MM.1S (cell line): ENCODE measurements around the gene LCP2.

Experiments
- DNase-seq: peaks from one replicate; pipeline ENCODE4 v3.0.0-alpha.2; 2015
- H2AFZ ChIP-seq: fragments of 300-600 bp; sonication (generic); 2 replicates; pipeline ENCODE4 v1.6.0; 2016; ENCODE audit warnings: antibody characterized with exemption, low read length
- H3F3A ChIP-seq: fragments of 300-600 bp; sonication (generic); 2 replicates; pipeline ENCODE4 v1.6.1; 2016; ENCODE audit warnings: mild to moderate bottlenecking, antibody characterized with exemption, low read length, moderate library complexity, mixed read lengths; ENCODE audit not compliant: insufficient read depth
- H3K27ac ChIP-seq: fragments of 300-600 bp; sonication (generic); 2 replicates; pipeline ENCODE4 v1.5.1; 2016; ENCODE audit warnings: mild to moderate bottlenecking, low read length
- H3K27me3 ChIP-seq: fragments of 300-600 bp; sonication (generic); replicated peaks from 2 replicates; pipeline ENCODE4 v1.6.0; 2016; ENCODE audit warnings: low read length; ENCODE audit not compliant: insufficient read depth
- H3K36me3 ChIP-seq: fragments of 300-600 bp; sonication (generic); replicated peaks from 2 replicates; pipeline ENCODE4 v1.6.1; 2016; ENCODE audit warnings: mild to moderate bottlenecking, low read length, mixed read lengths; ENCODE audit not compliant: insufficient read depth
- H3K4me1 ChIP-seq: fragments of 300-600 bp; sonication (generic); 2 replicates; pipeline ENCODE4 v1.6.1; 2016; ENCODE audit warnings: low read length, mixed read lengths
- H3K4me2 ChIP-seq: fragments of 300-600 bp; sonication (generic); 2 replicates; pipeline ENCODE4 v1.6.0; 2016; ENCODE audit warnings: low read depth, low read length
- H3K4me3 ChIP-seq: fragments of 300-600 bp; sonication (generic); 2 replicates; pipeline ENCODE4 v1.5.1; 2016; ENCODE audit warnings: low read length, mixed read lengths
- H3K79me2 ChIP-seq: fragments of 300-600 bp; sonication (generic); 2 replicates; pipeline ENCODE4 v1.6.1; 2016; ENCODE audit warnings: mixed run types, low read length, mixed read lengths
- H3K9ac ChIP-seq: fragments of 300-600 bp; sonication (generic); 2 replicates; pipeline ENCODE4 v1.6.1; 2016; ENCODE audit warnings: low read length, mixed read lengths
- H3K9me2 ChIP-seq: fragments of 300-600 bp; sonication (generic); replicated peaks from 2 replicates; pipeline ENCODE4 v1.6.1; 2016; ENCODE audit warnings: mild to moderate bottlenecking, low read length, mixed read lengths; ENCODE audit not compliant: insufficient read depth
- H3K9me3 ChIP-seq: fragments of 300-600 bp; sonication (generic); replicated peaks from 2 replicates; pipeline ENCODE4 v1.6.1; 2016; ENCODE audit warnings: mild to moderate bottlenecking, low read length, mixed read lengths; ENCODE audit not compliant: insufficient read depth
- H4K20me1 ChIP-seq: fragments of 300-600 bp; sonication (generic); 2 replicates; pipeline ENCODE4 v1.6.1; 2016; ENCODE audit warnings: mild to moderate bottlenecking, low read length, moderate library complexity, mixed read lengths; ENCODE audit not compliant: insufficient read depth
- CTCF ChIP-seq: fragments of 300-600 bp; sonication (generic); IDR thresholded peaks from 2 replicates; pipeline ENCODE4 v1.5.1; 2016; ENCODE audit warnings: antibody characterized with exemption, low read length, mixed read lengths
- EZH2 ChIP-seq: fragments of 300-600 bp; sonication (generic); optimal IDR thresholded peaks from 2 replicates; pipeline ENCODE3; 2017; ENCODE audit warnings: low read depth, mild to moderate bottlenecking, antibody characterized with exemption, low read length, mixed read lengths
- EZH2phosphoT487 ChIP-seq: fragments of 300-600 bp; sonication (generic); IDR thresholded peaks from 2 replicates; pipeline ENCODE4 v1.6.1; 2018; ENCODE audit warnings: antibody characterized with exemption, low read length

Gene LCP2

GRCh38 chr5:170226661-170227060 lies 70.9 kb downstream of the LCP2 start:
- Histone ChIP-seq H3K27me3 (no peaks in the 10 kb centered on the region), H4K20me1 (no peaks in the 10 kb centered on the region), H3K4me1 (no peaks in the 10 kb centered on the region), H3K9me2 (no peaks in the 10 kb centered on the region), H3K9ac (no peak overlapping the region), H3K27ac (no peak overlapping the region), H3F3A (no peaks in the 10 kb centered on the region), H3K9me3 (no peaks in the 10 kb centered on the region), H3K36me3 (no peaks in the 10 kb centered on the region), H3K79me2 (no peaks in the 10 kb centered on the region), H3K4me2 (no peak overlapping the region), H2AFZ (no peak overlapping the region), H3K4me3 (no peak overlapping the region)
- TF ChIP-seq CTCF (no peak), EZH2 (no peak), EZH2phosphoT487 (no peak)
- no peak for DNase-seq

- no peak overlapping the region for H3K4me3 ChIP-seq
- no peaks in the 10 kb centered on the region for H3K79me2 ChIP-seq
- H3K9ac ChIP-seq = no peak overlapping the region
- TF ChIP-seq CTCF (no peak), EZH2phosphoT487 (no peak)
- DNase-seq = no peak
- no peaks in the 10 kb centered on the region for H3K4me1 ChIP-seq
- no peak overlapping the region for H3K27ac ChIP-seq
- H3K9me3 ChIP-seq = no peaks in the 10 kb centered on the region
- H3K27me3 ChIP-seq = no peaks in the 10 kb centered on the region
- no peak overlapping the region for H3K4me2 ChIP-seq
- H4K20me1 ChIP-seq = no peaks in the 10 kb centered on the region
- H3K36me3 ChIP-seq = no peaks in the 10 kb centered on the region
- H3K9me2 ChIP-seq = no peaks in the 10 kb centered on the region
- H3F3A ChIP-seq = no peaks in the 10 kb centered on the region
- no peak overlapping the region for H2AFZ ChIP-seq
These were observed 71.4 kb downstream of the LCP2 start for GRCh38 chr5:170226129-170226615.

- H3K36me3 ChIP-seq = no peaks in the 10 kb centered on the region
- peak; percentile 74 for DNase-seq
- H3K4me3 ChIP-seq = no peak overlapping the region
- no peaks in the 10 kb centered on the region for H3K27me3 ChIP-seq
- H3F3A ChIP-seq = no peaks in the 10 kb centered on the region
- no peaks in the 10 kb centered on the region for H3K9me2 ChIP-seq
- no peaks in the 10 kb centered on the region for H3K79me2 ChIP-seq
- H3K9ac ChIP-seq = no peak overlapping the region
- H3K4me2 ChIP-seq = no peak overlapping the region
- no peaks in the 10 kb centered on the region for H3K4me1 ChIP-seq
- no peaks in the 10 kb centered on the region for H4K20me1 ChIP-seq
- no peak overlapping the region for H2AFZ ChIP-seq
- no peak overlapping the region for H3K27ac ChIP-seq
- TF ChIP-seq EZH2phosphoT487 (no peak), CTCF (peak; percentile 82)
- H3K9me3 ChIP-seq = no peaks in the 10 kb centered on the region
These were observed 72.0 kb downstream of the LCP2 start for GRCh38 chr5:170225326-170226128.
